IPS-NIHi7 (cell line): ENCODE data around the gene SORBS1.
"Not testable (repeated sequence)": the region's sequence is repeated elsewhere in the genome, so short reads cannot be mapped to it uniquely, and the experiment has no call there.

Experiments used
- DNase-seq: peaks from one replicate; pipeline ENCODE4 v3.0.0; 2012; ENCODE audit warnings: mixed read lengths; ENCODE audit errors: extremely low spot score

Gene SORBS1

DNA sequence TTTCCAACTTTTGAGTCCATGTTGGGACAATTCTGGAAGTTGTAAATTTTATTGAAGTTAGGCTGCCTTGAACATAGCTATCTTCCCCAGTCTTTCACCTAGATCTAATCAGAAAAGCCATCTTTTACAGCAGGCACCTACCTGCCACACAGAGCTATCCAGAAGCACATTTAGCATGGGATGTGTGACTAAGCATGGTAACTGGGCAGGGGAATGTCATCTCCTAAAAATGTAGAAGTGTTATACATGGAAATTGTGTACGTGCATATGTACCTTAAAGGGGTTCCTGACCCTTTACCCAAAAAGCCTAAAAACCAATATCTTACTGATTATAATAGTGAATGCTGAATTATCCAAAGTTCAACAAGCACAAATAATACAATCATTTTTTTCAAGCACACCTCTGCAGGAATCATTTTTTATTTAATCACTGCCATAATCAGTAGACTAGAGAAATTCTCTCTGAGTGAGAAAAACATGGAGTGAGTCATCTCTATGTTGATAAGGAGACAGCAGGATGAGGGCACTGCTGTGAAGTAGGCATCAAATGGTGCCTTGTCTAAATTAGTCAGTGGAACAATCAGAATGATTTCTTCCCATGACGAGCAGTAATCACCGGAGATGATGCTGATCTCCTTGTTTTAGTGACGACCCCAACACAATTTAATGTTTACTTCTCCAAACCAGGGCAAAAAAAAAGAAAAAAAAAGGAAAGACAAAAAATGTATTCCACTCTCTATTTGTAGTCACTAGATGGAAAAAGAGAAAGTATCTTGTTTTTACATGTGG lies 75.9 kb downstream of the SORBS1 start:
- DNase-seq, result no peak

DNA sequence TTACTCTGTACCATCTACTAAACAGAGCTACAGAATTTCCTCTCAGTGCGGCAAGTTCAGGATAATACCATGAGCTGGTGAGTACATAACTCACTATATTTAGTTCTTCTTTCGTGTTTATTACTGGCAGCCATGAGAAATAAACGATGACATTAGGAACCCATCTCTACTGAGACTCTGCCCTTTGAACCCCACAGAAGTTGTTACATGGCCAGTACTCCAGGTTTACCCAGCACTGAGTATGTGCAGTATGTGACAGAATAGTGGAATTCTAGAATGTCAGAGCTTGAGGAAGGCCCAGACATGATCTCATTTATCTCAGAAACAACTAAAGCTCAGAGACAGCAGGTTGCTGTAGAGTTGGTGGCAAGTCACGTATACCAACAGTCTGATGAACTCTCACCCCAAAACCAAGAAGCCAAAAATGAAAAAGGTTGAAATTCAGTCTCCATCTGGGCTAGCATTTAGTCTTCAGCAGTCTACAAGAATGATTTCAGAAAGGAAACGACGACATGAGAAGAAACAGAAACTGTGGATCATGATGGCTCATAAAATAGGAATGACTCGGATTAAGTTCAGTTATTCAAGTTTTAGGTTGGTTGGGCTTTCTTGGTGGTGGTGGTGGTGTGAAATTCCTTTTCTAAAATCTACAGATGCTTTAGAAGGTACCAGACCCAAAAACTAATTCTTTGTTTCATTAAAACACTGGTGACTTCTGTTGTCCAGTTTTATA lies 78.5 kb downstream of the SORBS1 start:
- no peak for DNase-seq

DNA sequence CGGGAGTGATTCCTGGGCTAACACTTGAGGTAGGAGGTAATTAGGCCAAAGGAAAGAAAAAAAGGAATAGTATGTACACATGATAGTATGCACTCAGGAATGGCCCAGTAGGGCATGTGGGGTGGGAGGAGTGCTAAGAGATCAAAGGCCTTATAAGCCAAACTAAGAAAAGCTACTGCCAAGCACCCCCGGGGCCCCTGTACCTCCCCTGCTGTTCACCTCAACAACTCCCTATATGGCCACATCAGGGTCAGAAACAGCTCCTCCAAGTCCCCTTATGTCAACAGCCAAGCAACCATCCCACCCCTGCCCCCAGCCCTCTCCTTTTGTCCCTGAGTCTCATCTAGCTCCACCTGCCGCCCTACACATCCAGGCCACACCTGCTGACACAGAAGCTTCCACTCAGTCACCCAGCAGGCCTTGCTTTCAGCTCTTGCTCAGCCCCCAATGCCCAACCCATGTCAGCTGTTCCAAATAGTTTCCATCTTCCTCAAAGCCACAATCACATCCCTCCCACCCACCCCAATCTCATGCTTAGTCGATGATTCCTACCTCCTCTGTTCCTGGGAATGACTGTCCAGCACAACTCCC lies 80.2 kb downstream of the SORBS1 start:
- peak; percentile 56 for DNase-seq

- DNase-seq, result no peak
These were observed 80.9 kb downstream of the SORBS1 start for GRCh38 chr10:95480102-95480900.

- DNase-seq, result no peak
These were observed 82.2 kb downstream of the SORBS1 start for GRCh38 chr10:95478935-95479334.

DNA sequence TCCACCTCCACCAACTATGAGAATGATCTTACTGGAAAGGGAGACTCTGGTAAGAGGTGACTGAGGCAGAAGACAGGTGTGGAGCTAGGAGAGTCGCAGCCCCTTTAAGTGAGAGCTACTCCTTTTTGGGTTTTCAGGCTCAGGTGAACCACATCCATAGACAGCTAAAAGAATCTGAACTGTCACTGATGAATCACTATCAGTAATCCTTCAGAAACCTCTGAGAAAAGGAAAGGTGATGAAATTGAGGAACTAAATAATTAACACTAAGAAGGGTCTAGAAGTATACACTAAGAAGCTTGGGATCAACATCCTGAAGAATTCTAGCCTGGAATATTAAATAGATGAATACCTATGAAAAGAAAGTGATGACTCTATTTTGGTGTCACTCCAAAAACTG lies 83.0 kb downstream of the SORBS1 start:
- DNase-seq, result no peak

- no peak for DNase-seq
These were observed 84.0 kb downstream of the SORBS1 start for GRCh38 chr10:95477175-95477520.

DNA sequence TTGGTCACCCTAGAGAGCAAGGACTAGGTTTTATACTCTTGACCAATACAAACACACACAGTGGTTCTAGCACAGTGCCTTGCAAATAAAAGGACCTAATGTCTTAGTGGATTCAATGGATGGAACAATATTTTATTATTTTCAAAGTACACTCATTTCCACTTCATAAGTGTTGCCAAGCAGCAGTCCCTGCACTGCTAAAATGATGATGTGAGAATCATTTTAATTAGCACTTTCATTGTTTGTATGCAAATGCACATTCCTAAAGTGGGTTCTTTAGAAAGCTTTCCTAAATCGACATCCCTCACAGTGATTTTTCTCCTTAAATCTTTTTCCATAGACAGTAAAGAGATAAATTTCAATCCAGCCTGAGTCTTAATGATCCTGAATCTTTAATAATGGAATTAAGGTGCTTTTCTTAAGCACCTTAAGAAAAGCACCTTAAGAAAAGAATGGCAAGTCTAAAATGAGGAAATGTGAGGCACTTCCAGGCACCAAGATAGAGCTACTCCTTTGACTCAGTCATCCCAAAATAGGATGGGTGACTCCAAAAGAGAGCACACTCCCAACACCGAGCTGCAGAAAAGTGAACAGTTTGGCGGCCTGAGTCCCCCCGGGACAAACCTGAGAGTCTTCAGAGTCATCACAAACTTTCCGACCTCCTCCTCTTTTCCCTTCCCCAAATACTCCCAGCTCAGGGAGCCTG lies 84.5 kb downstream of the SORBS1 start:
- no peak for DNase-seq

DNA sequence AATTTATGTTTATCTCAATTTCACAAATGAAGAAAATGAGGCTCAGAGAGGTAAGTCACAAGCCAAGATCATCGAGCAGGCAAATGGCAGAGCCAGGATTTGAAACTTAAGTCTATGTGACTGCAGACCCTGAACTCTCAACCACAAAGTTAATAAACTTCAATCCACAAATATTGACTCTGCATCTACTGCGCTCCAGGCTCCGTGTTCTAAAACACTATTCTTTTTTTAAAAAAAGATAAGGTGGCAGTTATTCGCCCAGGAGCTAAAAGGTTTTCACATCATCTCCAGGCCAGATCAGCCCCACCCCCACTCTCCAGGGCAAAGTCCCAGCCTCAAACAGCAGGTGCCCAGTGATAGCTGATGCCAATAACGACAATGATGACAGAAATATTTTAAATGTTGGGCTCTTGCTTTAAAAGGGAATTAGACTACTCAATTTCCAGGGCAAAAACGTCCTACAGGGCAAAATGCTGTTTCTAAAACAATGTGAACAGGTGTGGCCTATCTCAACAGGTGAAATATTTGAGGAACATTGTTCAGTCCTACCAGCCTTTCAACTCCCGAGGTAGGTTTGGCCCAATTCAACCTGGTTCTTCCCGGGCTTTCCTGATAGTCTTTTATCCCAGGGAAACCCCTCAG lies 85.2 kb downstream of the SORBS1 start:
- no peak for DNase-seq

GRCh38 chr10:95475003-95475383 lies 86.2 kb downstream of the SORBS1 start:
- no peak for DNase-seq

DNA sequence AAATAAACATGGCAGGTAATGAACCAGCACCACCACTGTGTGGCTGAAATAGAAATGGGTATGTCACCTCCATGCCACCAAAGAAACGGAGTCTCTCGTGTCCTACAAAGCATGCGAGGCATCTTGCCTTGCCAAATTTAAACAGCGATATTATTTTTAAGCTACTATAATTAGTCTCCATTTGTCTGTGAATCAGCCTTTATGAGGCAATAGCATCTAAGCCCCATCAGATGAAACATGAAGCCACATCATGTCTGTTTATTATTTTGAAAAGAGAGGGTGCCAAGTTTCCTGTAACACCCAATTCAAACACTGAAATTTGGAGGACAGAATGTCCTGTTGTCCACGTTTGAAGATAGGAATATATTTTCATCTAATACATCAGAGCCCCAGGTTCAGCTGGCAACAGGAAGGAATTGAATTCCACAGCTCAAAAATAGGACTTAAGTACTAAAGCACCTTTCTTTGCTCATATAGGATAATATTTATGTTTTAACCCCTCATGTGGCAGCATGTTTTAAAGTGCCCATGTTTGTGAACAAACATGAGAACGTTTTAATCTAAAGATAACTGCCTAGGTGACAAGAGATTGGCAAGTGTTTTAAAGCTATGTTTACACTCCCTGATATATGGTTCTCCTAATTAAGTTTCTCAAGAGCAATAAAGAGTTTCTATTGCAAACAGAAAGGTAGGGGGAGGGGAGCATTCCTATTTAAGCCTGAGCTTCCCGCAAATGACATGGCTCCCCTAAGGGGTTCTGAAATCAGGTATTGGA lies 86.8 kb downstream of the SORBS1 start:
- no peak for DNase-seq

DNA sequence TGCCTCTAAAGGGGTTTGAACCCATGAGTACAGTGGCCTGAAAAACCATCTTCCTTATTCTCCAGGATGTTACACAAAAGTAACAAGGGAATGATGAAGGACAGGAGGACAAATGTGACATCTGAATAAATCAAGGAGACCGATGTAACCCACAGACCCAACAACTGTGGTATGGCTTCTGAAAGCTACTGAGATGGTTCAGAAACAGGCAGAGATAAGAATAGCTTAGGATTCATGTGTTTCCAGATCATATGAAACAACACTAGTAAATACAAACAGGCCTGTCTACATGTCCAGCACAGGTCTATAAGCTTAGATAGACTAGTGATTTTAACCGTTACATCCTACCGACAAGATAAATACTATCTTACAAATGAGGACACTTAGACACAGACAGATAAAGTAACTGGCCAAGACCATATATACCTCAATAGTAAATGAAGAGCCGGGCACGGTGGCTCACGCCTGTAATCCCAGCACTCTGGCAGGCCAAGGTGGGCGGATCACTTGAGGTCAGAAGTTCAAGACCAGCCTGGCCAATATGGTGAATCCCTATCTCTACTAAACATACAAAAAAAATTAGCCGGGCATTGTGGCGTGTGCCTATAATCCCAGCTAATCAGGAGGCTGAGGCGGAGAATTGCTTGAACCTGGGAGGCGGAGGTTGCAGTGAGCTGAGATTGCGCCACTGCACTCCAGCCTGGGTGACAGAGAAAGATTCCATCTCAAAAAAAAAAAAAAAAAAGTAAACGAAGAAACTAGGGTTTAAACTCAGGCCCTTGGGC lies 88.7 kb downstream of the SORBS1 start:
- DNase-seq, result no peak

- DNase-seq, result no peak
These were observed 91.5 kb downstream of the SORBS1 start for GRCh38 chr10:95469676-95470075.

DNA sequence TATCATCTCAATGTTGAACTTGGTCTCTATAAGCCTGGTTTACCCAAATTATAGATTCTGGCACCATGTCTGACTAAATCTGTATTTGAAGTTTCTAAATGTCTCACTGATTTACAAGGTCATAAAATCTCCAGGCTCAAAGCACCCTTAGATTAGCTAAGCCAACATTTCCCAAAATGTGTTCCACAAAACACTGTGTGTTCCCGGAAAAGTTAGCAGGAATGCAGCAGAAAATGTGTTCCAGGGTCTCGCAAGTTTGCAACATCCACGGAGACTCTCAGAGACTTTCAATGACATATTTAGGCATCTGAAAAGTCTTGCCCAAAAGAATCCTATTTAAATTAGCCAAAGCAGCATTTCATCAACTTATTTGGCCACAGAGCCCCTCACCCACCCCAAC lies 91.9 kb downstream of the SORBS1 start:
- DNase-seq, result no peak

DNA sequence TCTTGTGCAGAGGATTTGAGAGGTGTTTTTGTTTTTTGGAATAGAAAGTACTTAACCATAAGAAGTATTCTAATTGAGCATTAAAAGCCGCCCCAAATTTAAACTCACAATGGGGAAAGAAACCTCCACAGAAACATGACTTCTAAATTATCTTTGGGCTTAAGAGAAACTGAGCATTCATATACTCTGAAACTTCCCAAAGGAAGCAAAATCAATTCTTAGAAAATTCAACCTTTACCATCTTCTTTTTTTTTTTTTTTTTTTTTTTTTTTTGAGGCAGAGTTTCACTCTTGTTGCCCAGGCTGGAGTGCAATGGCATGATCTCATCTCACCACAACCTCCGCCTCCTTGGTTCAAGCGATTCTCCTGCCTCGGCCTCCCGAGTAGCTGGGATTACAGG lies 93.5 kb downstream of the SORBS1 start:
- DNase-seq, result not testable (repeated sequence)

DNA sequence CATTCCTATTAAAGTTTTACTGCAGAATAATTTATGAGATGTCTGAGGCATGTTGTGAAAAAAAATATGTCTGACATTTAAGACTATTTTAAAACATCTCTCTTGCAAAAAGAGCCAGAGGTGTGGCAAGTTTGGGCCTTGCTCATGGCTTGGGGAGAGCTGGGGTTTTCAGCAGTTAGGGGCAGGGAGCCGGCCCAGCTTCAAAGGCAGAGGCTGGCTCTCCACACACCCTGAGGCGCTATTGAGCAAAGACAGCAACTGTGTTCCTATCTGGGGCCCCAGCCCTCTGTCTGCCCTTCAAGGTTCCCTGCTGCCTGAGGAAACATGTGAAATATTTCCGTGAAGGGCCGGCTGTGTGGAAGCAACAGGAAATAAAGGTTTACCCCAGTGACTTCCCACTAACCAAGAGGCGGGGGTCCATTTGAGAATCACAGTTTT lies 94.0 kb downstream of the SORBS1 start:
- peak; percentile 84 for DNase-seq

GRCh38 chr10:95466436-95466835 lies 94.7 kb downstream of the SORBS1 start:
- DNase-seq, result no peak

GRCh38 chr10:95464280-95464679 lies 96.9 kb downstream of the SORBS1 start:
- DNase-seq, result no peak
